Measurements from ENCODE around the gene BAG5.
"Not testable (repeated sequence)": the region's sequence is repeated elsewhere in the genome, so short reads cannot be mapped to it uniquely, and the experiment has no call there.

BAG5 gene, protein sequence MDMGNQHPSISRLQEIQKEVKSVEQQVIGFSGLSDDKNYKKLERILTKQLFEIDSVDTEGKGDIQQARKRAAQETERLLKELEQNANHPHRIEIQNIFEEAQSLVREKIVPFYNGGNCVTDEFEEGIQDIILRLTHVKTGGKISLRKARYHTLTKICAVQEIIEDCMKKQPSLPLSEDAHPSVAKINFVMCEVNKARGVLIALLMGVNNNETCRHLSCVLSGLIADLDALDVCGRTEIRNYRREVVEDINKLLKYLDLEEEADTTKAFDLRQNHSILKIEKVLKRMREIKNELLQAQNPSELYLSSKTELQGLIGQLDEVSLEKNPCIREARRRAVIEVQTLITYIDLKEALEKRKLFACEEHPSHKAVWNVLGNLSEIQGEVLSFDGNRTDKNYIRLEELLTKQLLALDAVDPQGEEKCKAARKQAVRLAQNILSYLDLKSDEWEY

DNA sequence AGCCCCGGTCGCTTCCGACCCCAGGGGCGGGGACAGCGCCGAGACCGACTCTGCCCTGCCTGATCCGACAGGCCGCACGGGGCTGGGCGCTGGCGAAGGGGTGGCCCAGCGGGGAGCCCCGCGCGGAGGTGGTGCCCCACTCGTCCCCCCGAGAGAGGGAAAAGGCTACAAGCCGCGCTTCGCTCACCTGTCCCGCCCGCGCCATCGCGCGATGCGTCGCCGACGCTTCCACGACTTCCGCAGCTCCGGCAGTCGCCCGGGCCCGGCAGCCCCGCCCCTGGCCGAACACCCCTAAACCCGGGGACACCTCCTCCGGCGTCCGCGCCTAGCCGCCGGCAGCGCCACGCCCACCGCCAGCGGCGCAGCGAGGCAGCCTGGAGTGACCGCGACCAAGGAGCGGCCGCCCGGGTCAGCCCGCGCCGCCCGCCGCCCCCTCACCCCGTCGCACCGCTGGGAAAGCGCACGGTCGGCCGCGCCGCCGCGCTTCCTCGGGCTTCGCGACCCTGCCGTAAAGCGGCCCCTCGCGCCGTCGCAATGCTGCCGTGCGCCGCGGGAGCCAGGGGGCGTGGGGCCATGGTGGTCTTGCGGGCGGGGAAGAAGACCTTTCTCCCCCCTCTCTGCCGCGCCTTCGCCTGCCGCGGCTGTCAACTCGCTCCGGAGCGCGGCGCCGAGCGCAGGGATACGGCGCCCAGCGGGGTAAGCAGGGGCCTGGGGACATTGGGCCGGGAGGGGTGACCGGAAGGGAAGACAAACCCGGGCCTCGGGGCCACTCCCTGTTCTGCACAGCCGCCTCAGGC lies at the start of gene BAG5, which contains the start of gene COA8:
TSS of gene BAG5 (minus strand) at position 229 of the 797 bp plus-strand sequence. CDS start 1,493 bp downstream, outside the sequence.
TSS of gene COA8 (plus strand) at position 532 of the 797 bp plus-strand sequence. CDS start at position 574, 42 bp downstream.
- DNase-seq (ENCODE audit: low read depth) = peak; percentile 76

DNA sequence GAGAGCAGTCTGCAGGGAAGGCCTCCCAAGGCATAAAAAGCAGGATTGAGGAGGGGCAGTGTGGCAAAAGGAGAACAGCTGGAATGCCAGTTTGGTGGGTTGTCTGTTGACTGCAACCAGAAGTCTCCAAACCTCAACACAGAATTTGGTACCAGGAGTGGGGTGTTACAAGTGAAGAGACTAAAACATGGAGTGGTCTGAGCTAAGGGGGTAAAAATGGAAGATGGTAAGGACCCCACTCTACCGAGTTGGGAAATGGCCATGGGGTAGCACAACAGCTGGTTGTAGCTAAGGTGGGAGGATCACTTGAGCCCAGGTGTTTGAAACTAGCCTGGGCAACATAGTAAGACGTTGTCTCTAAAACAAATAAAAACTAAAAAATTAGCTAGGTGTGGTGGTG lies 48.8 kb upstream of the BAG5 start:
- no peak for DNase-seq (ENCODE audit: low read depth)

GRCh38 chr14:103609081-103609480 lies 46.6 kb upstream of the BAG5 start:
- not testable (repeated sequence) for DNase-seq (ENCODE audit: low read depth)

- no peak for DNase-seq (ENCODE audit: low read depth)
Observed at GRCh38 chr14:103607822-103608221, 45.4 kb upstream of the BAG5 start.

GRCh38 chr14:103606963-103607668 lies 44.7 kb upstream of the BAG5 start:
- DNase-seq (ENCODE audit: low read depth) = peak; percentile 28

- no peak for DNase-seq (ENCODE audit: low read depth)
Observed at GRCh38 chr14:103604620-103605019, 42.2 kb upstream of the BAG5 start.

DNA sequence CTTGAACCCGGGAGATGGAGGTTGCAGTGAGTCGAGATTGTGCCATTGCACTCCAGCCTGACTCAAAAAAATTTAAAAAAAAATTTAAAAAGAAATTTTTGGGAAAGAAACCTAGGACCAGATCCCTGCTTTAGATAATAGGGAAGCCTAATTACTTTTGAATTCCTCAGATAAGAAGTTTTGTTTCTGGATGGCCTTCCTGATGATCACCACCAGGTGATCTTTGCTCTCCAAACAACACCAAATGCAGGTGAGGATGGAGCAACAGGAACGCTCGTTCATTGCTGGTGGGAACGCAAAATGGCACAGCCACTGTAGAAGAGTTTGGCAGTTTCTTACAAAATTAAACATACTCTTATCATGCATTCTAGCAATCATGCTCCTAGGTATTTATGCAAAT lies 38.0 kb upstream of the BAG5 start:
- DNase-seq (ENCODE audit: low read depth) = no peak

DNA sequence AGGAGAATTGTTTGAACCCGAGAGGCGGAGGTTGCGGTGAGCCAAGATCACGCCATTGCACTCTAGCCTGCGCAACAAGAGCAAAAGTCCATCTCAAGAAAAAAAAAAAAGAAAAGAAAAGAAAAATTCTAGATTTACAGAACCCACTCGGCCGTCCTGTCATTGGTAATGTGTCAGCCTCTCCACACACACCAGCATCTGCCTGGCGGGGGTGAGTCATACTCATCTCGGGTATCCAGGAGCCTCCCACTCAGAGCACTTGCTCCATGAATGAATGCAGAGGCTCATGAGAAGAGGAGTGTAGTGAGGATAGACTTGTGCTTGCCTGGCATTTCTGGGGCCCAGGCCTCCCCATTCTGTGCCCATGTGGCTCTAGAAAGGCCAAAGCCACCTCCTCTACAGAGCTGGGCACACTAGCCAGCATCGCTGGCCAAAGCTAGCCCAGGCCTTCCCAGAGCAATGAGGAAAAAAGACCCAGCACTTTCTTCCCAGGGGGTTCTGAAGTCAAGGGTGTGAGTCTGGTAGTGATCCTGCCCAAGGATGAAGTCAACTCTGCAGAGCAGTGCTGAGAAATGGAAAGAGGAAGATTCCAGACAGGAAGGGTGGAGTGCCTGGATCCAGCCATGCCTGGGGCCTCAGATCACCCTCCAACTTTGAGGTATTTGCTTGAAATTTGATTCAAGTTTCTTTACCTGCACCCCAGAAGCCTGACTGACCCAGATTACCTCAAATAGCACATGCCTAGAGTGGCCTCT lies 35.3 kb upstream of the BAG5 start:
- no peak for DNase-seq (ENCODE audit: low read depth)

GRCh38 chr14:103594265-103594664 lies 31.8 kb upstream of the BAG5 start:
- no peak for DNase-seq (ENCODE audit: low read depth)

DNA sequence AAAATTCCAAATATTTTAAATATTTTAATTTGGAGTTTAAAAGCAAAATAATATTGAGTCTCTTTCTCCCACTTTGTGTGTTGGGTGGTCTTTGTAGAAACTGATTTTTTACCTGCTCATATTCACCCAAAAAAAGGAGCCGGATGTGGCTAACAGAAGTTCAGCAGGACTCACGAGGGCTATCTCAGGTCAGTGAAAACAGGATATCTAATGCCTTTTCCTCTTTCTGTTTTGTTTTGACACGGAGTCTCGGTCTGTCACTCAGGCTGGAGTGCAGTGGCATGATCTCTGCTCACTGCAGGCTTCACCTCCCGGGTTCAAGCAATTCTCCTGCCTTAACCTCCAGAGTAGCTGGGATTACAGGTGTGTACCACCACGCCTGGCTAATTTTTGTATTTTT lies 31.1 kb upstream of the BAG5 start:
- DNase-seq (ENCODE audit: low read depth) = no peak

GRCh38 chr14:103584326-103584915 lies 22.0 kb upstream of the BAG5 start:
- DNase-seq (ENCODE audit: low read depth) = no peak

DNA sequence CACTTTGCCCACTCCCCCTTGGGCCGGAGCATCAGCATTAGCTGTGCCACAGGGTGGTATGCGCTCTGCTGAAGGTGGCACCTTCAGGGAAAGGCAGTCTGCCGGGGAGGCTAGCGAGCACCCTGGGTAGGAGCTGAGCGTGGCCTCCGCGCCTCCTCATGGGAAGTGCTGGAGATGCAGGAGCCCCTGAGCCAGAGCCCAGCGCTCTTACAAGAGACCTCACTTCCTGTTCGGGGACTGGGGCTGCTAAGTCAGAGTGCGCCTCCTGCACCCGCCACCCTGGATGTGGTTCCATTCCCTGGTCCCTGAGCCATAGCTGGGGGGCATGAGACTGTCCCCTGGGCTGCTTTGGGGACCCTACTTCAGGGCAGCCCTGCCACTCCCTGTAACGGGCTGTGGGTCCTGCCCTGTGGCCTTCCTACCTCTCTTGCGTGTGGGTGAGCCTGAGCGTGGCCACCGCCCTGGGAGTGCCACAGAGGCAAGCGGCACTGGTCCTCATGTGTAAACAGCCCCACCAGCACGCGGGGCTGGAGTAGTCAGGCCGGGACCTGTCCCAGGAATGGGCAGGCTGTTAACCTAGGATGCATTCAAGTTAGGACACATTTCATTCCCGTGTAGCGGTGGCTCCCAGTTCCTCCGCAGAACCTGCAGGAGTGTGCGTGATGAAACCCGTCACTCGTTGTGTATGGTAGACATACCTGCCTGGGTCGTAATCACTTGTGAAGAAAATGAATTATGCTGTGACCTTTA lies 19.7 kb upstream of the BAG5 start:
- no peak for DNase-seq (ENCODE audit: low read depth)

DNA sequence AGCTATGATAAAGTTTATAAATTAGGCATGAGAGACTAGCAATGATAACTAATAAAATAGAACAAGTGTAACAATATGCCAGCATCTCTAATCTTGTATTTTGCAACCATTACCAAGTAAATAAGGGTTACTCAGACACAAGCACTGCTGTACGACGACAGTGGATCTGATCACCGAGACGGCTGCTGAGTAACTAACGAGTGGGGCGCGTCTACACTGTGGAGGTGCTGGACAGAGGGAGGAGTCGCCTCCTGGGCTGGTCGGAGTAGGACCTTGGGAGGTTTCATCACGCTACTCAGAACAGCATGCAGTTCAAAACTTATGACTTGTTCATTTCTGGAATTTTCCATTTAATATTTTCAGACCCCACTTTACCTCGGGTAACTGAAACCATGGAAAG lies 18.7 kb upstream of the BAG5 start:
- no peak for DNase-seq (ENCODE audit: low read depth)

GRCh38 chr14:103578401-103579075 lies 16.1 kb upstream of the BAG5 start:
- DNase-seq (ENCODE audit: low read depth) = no peak

GRCh38 chr14:103576371-103577024 lies 14.0 kb upstream of the BAG5 start:
- no peak for DNase-seq (ENCODE audit: low read depth)

DNA sequence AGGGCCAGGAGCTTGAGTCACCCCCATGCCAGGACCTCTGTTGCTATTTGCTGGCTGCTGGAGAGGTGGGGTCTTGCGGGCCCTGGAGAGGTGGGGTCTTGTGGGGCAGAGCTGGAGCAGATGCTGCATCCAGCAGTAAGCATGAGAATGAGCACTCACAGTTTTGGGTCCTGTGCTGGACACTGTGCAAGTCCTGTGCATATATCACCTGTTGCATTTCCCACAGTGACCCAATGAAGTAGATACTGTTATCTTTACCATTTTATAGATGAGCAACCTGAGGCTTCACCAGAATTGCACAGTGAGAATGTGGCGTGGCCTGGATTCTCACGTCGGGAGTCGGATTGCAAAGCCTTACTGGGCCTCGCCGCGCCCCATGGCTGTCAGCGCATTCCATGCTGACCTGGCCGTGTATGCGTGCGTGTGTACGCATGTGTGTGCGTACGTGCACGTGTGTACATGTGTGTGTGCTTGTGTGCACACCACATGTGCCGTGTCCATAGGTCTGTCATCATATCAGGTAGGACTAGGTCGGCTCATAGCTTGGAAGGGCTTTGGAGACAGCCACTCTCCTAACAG lies 12.3 kb upstream of the BAG5 start:
- no peak for DNase-seq (ENCODE audit: low read depth)

DNA sequence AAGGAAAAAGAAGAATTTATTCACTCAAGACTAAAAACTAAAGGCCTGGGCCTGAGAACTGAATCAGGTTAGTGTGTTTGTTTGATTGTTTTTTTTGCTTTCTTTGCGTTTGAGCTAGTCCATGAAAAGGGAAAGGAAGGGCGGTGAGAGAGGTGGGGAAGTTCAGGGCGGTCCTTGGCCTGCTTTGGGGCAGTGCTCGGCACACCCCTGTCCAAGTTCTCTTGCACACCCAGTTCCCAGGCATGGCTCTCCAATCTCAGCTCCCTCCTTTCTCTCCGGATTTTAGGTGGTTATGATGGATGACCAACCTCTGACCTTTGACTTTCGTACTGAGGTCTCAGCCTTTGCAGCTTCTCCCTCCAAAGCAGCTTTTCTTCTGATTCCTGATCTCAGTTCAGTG lies 11.6 kb upstream of the BAG5 start:
- no peak for DNase-seq (ENCODE audit: low read depth)

GRCh38 chr14:103569408-103569807 lies 7.0 kb upstream of the BAG5 start:
- DNase-seq (ENCODE audit: low read depth) = no peak

DNA sequence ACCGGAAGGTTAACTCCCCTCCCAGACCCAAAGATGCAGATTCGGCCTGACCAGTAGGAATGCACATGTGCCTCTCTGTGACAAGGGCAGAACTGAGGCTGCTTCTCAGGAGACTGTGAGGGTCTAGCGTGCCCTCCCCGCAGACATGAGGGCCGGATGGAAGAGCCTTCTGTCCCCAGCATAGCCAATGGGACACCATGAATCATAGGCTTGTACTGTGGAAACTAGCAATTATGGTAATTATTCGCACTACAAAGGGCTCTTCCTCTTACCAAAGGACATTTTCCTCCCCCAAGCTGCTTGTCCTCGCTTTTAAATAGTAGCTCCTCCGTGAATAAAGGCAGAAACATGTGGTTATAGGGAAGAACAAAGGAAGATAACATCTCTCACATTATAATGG lies 6.5 kb upstream of the BAG5 start:
- no peak for DNase-seq (ENCODE audit: low read depth)

Measured in activated T-helper 1 cell treated with Interleukin-2 at 50 U/mL for 16 hours (primary cell).